GM12878 (cell line): ENCODE results near the gene SMIM17.

Source experiments
- EGR1 ChIP-seq, 2 experiments: IDR thresholded peaks; 1 replicate in 1 of 2; 2 replicates in 1 of 2; pipeline ENCODE4 v1.6.1; 2011 to 2012; ENCODE audit warnings: low read depth in 2 of 2, low read length in 2 of 2, borderline replicate concordance in 1 of 2, mild to moderate bottlenecking in 1 of 2, moderate library complexity in 1 of 2
- JUNB ChIP-seq: IDR thresholded peaks from 2 replicates; pipeline ENCODE4 v1.6.1; 2016; ENCODE audit warnings: antibody characterized with exemption, mild to moderate bottlenecking
- JUND ChIP-seq: IDR thresholded peaks from 2 replicates; pipeline ENCODE4 v1.6.1; 2012; ENCODE audit warnings: low read depth, mild to moderate bottlenecking, low read length, improper control_type of control experiment, moderate library complexity
- NR2F1 ChIP-seq: fragments of 450-650 bp; conservative IDR thresholded peaks from 2 replicates; pipeline ENCODE4 v1.6.1; 2017; ENCODE audit warnings: mild to moderate bottlenecking
- POLR2A ChIP-seq: IDR thresholded peaks from 2 replicates; pipeline ENCODE4 v1.6.1; 2011; ENCODE audit warnings: low read depth, mild to moderate bottlenecking, low read length
- TCF7 ChIP-seq: IDR thresholded peaks from 2 replicates; pipeline ENCODE4 v1.6.1; 2014; ENCODE audit warnings: antibody characterized with exemption, borderline replicate concordance

- TF ChIP-seq EGR1 (IDR thresholded peaks at IDR 0.05; ENCODE audit: borderline replicate concordance in 1 of 2, low read depth in 2 of 2, low read length in 2 of 2) (no peak), POLR2A (no peak), TCF7 (no peak), NR2F1 (no peak), JUNB (no peak), JUND (no peak)
Observed at GRCh38 chr19:56625708-56626107, 17.3 kb upstream of the SMIM17 start.
